Measurements from ENCODE around the gene MPDU1. TPM values are rescaled to one million over a fixed set of nuclear protein-coding genes. Genes with fewer than 3 reads are reported as not detected.

Gene MPDU1
- polyA plus RNA-seq, 1 donor (not counting 4 experiments of a cell fraction or from before 2014, with no cell fraction given): 57.8 TPM

DNA sequence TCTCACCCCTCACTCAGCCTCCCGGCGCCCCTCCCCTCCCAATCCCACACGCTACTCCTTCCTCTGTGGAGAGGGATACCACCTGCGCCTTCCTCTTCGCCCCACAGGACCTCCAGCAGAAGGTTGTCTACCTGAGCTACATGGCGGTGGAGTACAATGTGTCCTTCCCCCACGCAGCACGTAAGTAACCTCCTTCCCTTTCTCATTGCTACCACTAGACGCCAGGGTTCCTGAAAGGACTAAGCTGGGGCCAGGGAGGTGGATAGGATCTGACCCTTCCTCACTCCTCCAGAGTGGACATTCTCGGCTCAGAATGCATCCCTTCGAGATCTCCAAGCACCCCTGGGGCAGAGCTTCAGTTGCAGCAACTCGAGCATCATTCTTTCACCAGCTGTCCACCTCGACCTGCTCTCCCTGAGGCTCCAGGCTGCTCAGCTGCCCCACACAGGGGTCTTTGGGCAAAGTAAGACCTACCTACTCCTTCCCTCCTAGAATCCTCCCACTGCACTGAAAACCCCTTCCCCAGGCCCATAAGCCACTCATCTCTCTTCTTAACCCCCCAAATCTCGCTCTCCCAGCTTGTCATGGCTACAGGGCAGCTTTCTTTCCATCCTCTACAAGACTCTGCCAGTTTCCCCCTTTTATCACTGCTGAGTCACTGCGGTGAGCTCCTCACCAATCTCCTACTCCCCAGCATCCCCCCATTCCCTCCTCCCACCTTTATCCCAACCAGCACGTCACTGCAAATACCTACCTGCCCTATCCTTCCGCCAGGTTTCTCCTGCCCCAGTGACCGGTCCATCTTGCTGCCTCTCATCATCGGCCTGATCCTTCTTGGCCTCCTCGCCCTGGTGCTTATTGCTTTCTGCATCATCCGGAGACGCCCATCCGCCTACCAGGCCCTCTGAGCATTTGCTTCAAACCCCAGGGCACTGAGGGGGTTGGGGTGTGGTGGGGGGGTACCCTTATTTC is 2.8 kb upstream of the MPDU1 start:
- no peak for DNase-seq (ENCODE audit: low read depth, low spot score)

DNA sequence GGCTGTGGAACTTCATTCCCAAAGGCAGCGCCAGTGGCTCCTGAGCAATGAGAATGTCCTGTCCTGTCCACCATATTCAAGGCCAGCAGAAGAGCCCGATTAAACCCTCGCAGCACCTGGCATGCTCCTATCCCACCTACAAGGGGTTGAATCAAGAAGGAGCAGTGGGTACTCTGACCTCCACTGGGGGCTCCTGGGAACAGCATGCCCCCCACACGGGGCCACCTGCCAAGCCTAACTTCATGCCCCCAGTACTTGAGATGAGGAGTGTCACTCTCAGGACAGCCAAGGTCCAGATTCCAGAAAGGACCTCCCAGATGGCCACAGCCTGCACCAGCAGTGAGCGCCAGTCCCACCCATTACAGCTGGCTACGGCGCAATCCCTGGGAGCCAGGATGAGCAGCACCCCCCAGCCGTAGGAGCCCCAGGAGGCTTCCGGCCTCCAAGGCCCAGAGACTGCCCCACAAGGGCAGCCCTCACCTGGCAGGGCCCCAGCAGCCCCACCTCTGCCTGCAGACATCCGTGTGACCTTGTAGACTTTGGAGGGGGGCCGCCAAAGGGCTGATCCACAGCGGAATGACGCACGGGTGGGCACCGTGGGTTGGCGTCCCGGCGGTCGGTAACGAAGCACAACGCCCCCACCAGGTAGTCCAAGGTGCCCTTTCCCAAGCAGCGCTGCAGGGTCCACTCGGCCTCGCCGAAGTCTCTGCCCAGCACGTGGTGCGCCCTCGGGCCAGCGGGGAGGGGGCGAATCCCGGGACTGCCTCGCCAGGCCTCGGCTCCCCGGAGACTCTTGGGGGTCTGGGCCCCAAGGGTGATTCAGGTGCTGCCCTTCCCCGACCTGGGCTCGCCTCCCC is 1.0 kb upstream of the MPDU1 start:
- Histone ChIP-seq H3K9ac (ENCODE audit: control insufficient read depth, extremely low read depth, insufficient read depth, low read length) (peak overlapping the region; percentile 99), H2AFZ (ENCODE audit: control insufficient read depth, low read length) (no peak overlapping the region), H3K4me1 (ENCODE audit: control insufficient read depth, extremely low read depth, insufficient read depth, low read length) (peaks cover 48% of the 10 kb centered on the region), H3K27ac (ENCODE audit: control insufficient read depth, insufficient read depth, low read length) (peak overlapping the region; percentile 99), H3K4me3 (ENCODE audit: control insufficient read depth in 2 of 3, extremely low read depth in 1 of 3, insufficient read depth in 2 of 3, low read depth in 1 of 3, low read length in 3 of 3) (peak overlapping the region in 1 of 3 experiments; percentile 65), H3K79me2 (ENCODE audit: control insufficient read depth, insufficient read depth, low read length) (peaks cover 36% of the 10 kb centered on the region), H3K9me3 (ENCODE audit: control insufficient read depth, low read depth, low read length) (no peaks in the 10 kb centered on the region), H3K9me1 (ENCODE audit: control insufficient read depth, extremely low read depth, insufficient read depth, low read length) (peaks cover 3% of the 10 kb centered on the region), H3K36me3 (ENCODE audit: control insufficient read depth in 2 of 2, extremely low read depth in 1 of 2, insufficient read depth in 2 of 2, low read length in 2 of 2) (peaks cover 14 to 34% of the 10 kb centered on the region in 2 experiments), H3K27me3 (ENCODE audit: control insufficient read depth, extremely low read depth, insufficient read depth, low read length) (no peaks in the 10 kb centered on the region), H4K20me1 (ENCODE audit: control insufficient read depth, extremely low read depth, insufficient read depth, low read length) (peaks cover 16% of the 10 kb centered on the region), H3K4me2 (ENCODE audit: control insufficient read depth, extremely low read depth, insufficient read depth, low read depth, low read length) (peak overlapping the region; percentile 93)
- DNase-seq (ENCODE audit: low read depth, low spot score) (no peak), FAIRE-seq (no peak)
- dilution Hi-C loops (cut with MboI; ENCODE audit: extremely low pct_ligation_motif_present, low sequenced_read_pairs): no loop called here
- TF ChIP-seq, protein P1, sequence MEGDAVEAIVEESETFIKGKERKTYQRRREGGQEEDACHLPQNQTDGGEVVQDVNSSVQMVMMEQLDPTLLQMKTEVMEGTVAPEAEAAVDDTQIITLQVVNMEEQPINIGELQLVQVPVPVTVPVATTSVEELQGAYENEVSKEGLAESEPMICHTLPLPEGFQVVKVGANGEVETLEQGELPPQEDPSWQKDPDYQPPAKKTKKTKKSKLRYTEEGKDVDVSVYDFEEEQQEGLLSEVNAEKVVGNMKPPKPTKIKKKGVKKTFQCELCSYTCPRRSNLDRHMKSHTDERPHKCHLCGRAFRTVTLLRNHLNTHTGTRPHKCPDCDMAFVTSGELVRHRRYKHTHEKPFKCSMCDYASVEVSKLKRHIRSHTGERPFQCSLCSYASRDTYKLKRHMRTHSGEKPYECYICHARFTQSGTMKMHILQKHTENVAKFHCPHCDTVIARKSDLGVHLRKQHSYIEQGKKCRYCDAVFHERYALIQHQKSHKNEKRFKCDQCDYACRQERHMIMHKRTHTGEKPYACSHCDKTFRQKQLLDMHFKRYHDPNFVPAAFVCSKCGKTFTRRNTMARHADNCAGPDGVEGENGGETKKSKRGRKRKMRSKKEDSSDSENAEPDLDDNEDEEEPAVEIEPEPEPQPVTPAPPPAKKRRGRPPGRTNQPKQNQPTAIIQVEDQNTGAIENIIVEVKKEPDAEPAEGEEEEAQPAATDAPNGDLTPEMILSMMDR (optimal IDR thresholded peaks at IDR 0.05 in 1 of 3, IDR thresholded peaks at IDR 0.05 in 1 of 3, conservative IDR thresholded peaks at IDR 0.05 in 1 of 3; ENCODE audit: extremely low read depth in 1 of 3, insufficient read depth in 2 of 3, low read length in 3 of 3): no peak
- no peak for TF ChIP-seq EZH2 (IDR thresholded peaks at IDR 0.05; ENCODE audit: low read length)

More for the DNA sequence above, 2.8 kb upstream of the MPDU1 start:
- Histone ChIP-seq H2AFZ (ENCODE audit: control insufficient read depth, low read length) (no peak overlapping the region), H3K9me3 (ENCODE audit: control insufficient read depth, low read depth, low read length) (no peaks in the 10 kb centered on the region), H3K79me2 (ENCODE audit: control insufficient read depth, insufficient read depth, low read length) (peaks cover 37% of the 10 kb centered on the region), H3K4me1 (ENCODE audit: control insufficient read depth, extremely low read depth, insufficient read depth, low read length) (peaks cover 47% of the 10 kb centered on the region), H3K9ac (ENCODE audit: control insufficient read depth, extremely low read depth, insufficient read depth, low read length) (no peak overlapping the region), H3K4me3 (ENCODE audit: control insufficient read depth in 2 of 3, extremely low read depth in 1 of 3, insufficient read depth in 2 of 3, low read depth in 1 of 3, low read length in 3 of 3) (no peak overlapping the region), H3K27me3 (ENCODE audit: control insufficient read depth, extremely low read depth, insufficient read depth, low read length) (no peaks in the 10 kb centered on the region), H3K27ac (ENCODE audit: control insufficient read depth, insufficient read depth, low read length) (peak overlapping the region; percentile 26), H4K20me1 (ENCODE audit: control insufficient read depth, extremely low read depth, insufficient read depth, low read length) (peaks cover 33% of the 10 kb centered on the region), H3K9me1 (ENCODE audit: control insufficient read depth, extremely low read depth, insufficient read depth, low read length) (peaks cover 3% of the 10 kb centered on the region), H3K36me3 (ENCODE audit: control insufficient read depth in 2 of 2, extremely low read depth in 1 of 2, insufficient read depth in 2 of 2, low read length in 2 of 2) (peaks cover 20 to 39% of the 10 kb centered on the region in 2 experiments), H3K4me2 (ENCODE audit: control insufficient read depth, extremely low read depth, insufficient read depth, low read depth, low read length) (no peak overlapping the region)
- dilution Hi-C loops (cut with MboI; ENCODE audit: extremely low pct_ligation_motif_present, low sequenced_read_pairs): no loop called here
- TF ChIP-seq, protein P1 (optimal IDR thresholded peaks at IDR 0.05 in 1 of 3, IDR thresholded peaks at IDR 0.05 in 1 of 3, conservative IDR thresholded peaks at IDR 0.05 in 1 of 3; ENCODE audit: extremely low read depth in 1 of 3, insufficient read depth in 2 of 3, low read length in 3 of 3): no peak
- no peak for TF ChIP-seq EZH2 (IDR thresholded peaks at IDR 0.05; ENCODE audit: low read length)
- FAIRE-seq: no peak

Measured in keratinocyte (primary cell).